Esophagus squamous epithelium (tissue), 5 donors: ENCODE measurements around the gene PTPRQ. TPM values are rescaled to one million over a fixed set of nuclear protein-coding genes. Genes with fewer than 3 reads are reported as not detected.

ENCODE experiments used
- DNase-seq: peaks from one replicate; lab custom pipeline; 2025; lab: John Stamatoyannopoulos, UW
- H3K27ac ChIP-seq, 4 donors: fragments of 200-600 bp; sonication (generic); one replicate each; pipeline ENCODE4 v1.5.1; 2016 to 2019; ENCODE audit warnings: mild to moderate bottlenecking in 1 of 4
- H3K27me3 ChIP-seq, 4 donors: fragments of 200-600 bp; sonication (generic); 1 replicate in 3 of 4; 2 replicates in 1 of 4; pipeline versions ENCODE4 v1.5.1 to v1.6.0; 2017 to 2021; ENCODE audit warnings: antibody characterized with exemption in 1 of 4
- H3K36me3 ChIP-seq, 3 donors: fragments of 200-600 bp; sonication (generic); one replicate each; pipeline ENCODE4 v1.5.1; 2016 to 2019
- H3K4me1 ChIP-seq, 3 donors: fragments of 200-600 bp; sonication (generic); one replicate each; pipeline ENCODE4 v1.5.1; 2017 to 2019
- H3K4me3 ChIP-seq, 4 donors: fragments of 200-600 bp; sonication (generic); 1 replicate in 3 of 4; 2 replicates in 1 of 4; pipeline ENCODE4 v1.5.1; 2016 to 2019; ENCODE audit warnings: mild to moderate bottlenecking in 2 of 4, moderate library complexity in 1 of 4
- H3K9me3 ChIP-seq, 3 donors: fragments of 200-600 bp; sonication (generic); one replicate each; pipeline ENCODE4 v1.5.1; 2016 to 2019
- POLR2A ChIP-seq, 4 donors: fragments of 450-650 bp; IDR thresholded peaks; one replicate each; pipeline ENCODE4 v1.6.1; 2017; ENCODE audit warnings: antibody characterized with exemption in 4 of 4, mild to moderate bottlenecking in 4 of 4, moderate library complexity in 3 of 4
- WGBS, 2 donors: methylation state at CpG; one replicate each; pipeline ENCODE4 v1.1.5; 2018; 5-methylcytosine and 5-hydroxymethylcytosine counted together
- intact Hi-C: fragments of 100-400 bp; cut with DNase I; formaldehyde crosslinking; loops from one replicate; pipeline ENCODE4 v1.15.0; 2022
- total RNA-seq, 4 donors: library from RNA; depleted of rRNA; stranded (reverse); fragments of >200 nt; gene quantifications; one replicate each; pipeline ENCODE4 v1.1.0, GENCODE V29; 2016
- TF ChIP-seq, protein P1 (sequence below), 6 experiments: fragments of 450-650 bp in 4 of 6; fragments of 200-600 bp in 2 of 6; sonication (generic) in 2 of 6; IDR thresholded peaks; one replicate each; pipeline ENCODE4 v1.5.1; 2016 to 2019; ENCODE audit warnings: antibody characterized with exemption in 6 of 6, mild to moderate bottlenecking in 4 of 6, moderate library complexity in 4 of 6
- donor health status: DM: yes; HTN: yes; CAD: no.

Gene PTPRQ
- total RNA-seq, 4 donors from 2014 or later, result 0.19 to 0.44 (median 0.31) TPM; not detected in 1

- no peaks in the 10 kb centered on the region for H3K36me3 ChIP-seq
- H3K27me3 ChIP-seq, result no peaks in the 10 kb centered on the region
- H3K4me3 ChIP-seq, result no peak overlapping the region
- no peaks in the 10 kb centered on the region for H3K4me1 ChIP-seq
- intact Hi-C loops, result no loop called here
- WGBS, 2 donors, result 59 to 83% methylated on average over 9 to 11 of the region's 11 CpGs
- no peak overlapping the region for H3K27ac ChIP-seq
- H3K9me3 ChIP-seq, result no peaks in the 10 kb centered on the region
- no peak for DNase-seq
- TF ChIP-seq, protein P1, sequence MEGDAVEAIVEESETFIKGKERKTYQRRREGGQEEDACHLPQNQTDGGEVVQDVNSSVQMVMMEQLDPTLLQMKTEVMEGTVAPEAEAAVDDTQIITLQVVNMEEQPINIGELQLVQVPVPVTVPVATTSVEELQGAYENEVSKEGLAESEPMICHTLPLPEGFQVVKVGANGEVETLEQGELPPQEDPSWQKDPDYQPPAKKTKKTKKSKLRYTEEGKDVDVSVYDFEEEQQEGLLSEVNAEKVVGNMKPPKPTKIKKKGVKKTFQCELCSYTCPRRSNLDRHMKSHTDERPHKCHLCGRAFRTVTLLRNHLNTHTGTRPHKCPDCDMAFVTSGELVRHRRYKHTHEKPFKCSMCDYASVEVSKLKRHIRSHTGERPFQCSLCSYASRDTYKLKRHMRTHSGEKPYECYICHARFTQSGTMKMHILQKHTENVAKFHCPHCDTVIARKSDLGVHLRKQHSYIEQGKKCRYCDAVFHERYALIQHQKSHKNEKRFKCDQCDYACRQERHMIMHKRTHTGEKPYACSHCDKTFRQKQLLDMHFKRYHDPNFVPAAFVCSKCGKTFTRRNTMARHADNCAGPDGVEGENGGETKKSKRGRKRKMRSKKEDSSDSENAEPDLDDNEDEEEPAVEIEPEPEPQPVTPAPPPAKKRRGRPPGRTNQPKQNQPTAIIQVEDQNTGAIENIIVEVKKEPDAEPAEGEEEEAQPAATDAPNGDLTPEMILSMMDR (IDR thresholded peaks at IDR 0.05), result no peak
- TF ChIP-seq POLR2A (IDR thresholded peaks at IDR 0.05), result no peak
Measured at GRCh38 chr12:80512781-80513180, 68.7 kb downstream of the PTPRQ start.

DNA sequence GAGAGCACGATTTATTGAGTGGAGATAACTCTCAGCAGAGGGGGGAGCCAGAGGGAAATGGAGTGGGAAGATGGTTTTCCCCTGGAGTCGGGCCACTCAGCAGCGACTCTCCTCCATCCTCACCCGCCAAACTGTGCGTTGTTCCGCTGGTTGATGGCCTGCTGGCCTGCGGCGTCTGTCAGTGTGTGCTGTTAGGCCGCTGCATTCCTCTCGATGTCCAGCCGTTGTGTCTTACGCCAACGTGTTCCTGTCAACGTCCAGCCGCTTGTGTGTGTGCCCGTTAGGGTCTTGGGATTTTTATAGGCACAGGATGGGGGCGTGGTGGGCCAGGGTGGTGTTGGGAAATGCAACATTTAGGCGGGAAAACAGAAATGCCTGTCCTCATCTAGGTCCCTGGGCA, 69.2 kb downstream of the PTPRQ start:
- WGBS, 2 donors, result 55 to 79% methylated on average over 14 to 16 of the region's 18 CpGs
- H3K27me3 ChIP-seq, result no peaks in the 10 kb centered on the region
- no peaks in the 10 kb centered on the region for H3K36me3 ChIP-seq
- TF ChIP-seq, protein P1 (IDR thresholded peaks at IDR 0.05), result no peak
- no peak for TF ChIP-seq POLR2A (IDR thresholded peaks at IDR 0.05)
- H3K9me3 ChIP-seq, result no peaks in the 10 kb centered on the region
- no peak overlapping the region for H3K4me3 ChIP-seq
- H3K4me1 ChIP-seq, result no peaks in the 10 kb centered on the region
- intact Hi-C loops, result no loop called here
- no peak for DNase-seq
- no peak overlapping the region for H3K27ac ChIP-seq

GRCh38 chr12:80517655-80518054, 73.6 kb downstream of the PTPRQ start:
- no peak for DNase-seq
- 95 to 100% methylated on average over 2 of the region's 2 CpGs for WGBS, 2 donors
- intact Hi-C loops, result no loop called here
- no peaks in the 10 kb centered on the region for H3K9me3 ChIP-seq
- no peak overlapping the region for H3K27ac ChIP-seq
- no peaks in the 10 kb centered on the region for H3K27me3 ChIP-seq
- no peak overlapping the region for H3K4me3 ChIP-seq
- no peaks in the 10 kb centered on the region for H3K4me1 ChIP-seq
- TF ChIP-seq, protein P1 (IDR thresholded peaks at IDR 0.05), result no peak
- no peak for TF ChIP-seq POLR2A (IDR thresholded peaks at IDR 0.05)
- H3K36me3 ChIP-seq, result no peaks in the 10 kb centered on the region

- Histone ChIP-seq H3K36me3 (no peaks in the 10 kb centered on the region), H3K27ac (no peak overlapping the region), H3K9me3 (no peaks in the 10 kb centered on the region), H3K4me1 (no peaks in the 10 kb centered on the region), H3K4me3 (no peak overlapping the region), H3K27me3 (no peaks in the 10 kb centered on the region)
- no peak for DNase-seq
- no peak for TF ChIP-seq POLR2A (IDR thresholded peaks at IDR 0.05)
- TF ChIP-seq, protein P1 (IDR thresholded peaks at IDR 0.05), result no peak
- intact Hi-C loops, result no loop called here
Measured at GRCh38 chr12:80531646-80532045, 87.6 kb downstream of the PTPRQ start.

- H3K4me1 ChIP-seq, result no peaks in the 10 kb centered on the region
- intact Hi-C loops, result no loop called here
- no peak overlapping the region for H3K27ac ChIP-seq
- 42 to 48% methylated on average over 2 of the region's 2 CpGs for WGBS, 2 donors
- TF ChIP-seq POLR2A (IDR thresholded peaks at IDR 0.05), result no peak
- TF ChIP-seq, protein P1 (IDR thresholded peaks at IDR 0.05), result no peak
- no peaks in the 10 kb centered on the region for H3K36me3 ChIP-seq
- no peak for DNase-seq
- no peaks in the 10 kb centered on the region for H3K27me3 ChIP-seq
- no peak overlapping the region for H3K4me3 ChIP-seq
- H3K9me3 ChIP-seq, result no peaks in the 10 kb centered on the region
Measured at GRCh38 chr12:80539029-80539428, 95.0 kb downstream of the PTPRQ start.
